Fibroblast of lung (primary cell): ENCODE data around the gene COQ8B. TPM values are rescaled to one million over a fixed set of nuclear protein-coding genes. Genes with fewer than 3 reads are reported as not detected.

ENCODE experiments used
- DNase-seq, 2 donors: peaks; one replicate each; pipeline versions ENCODE4 v3.0.0 to v3.0.0-alpha.2; 2010; ENCODE audit warnings: low read depth in 2 of 2
- H2AFZ ChIP-seq: 2 replicates; pipeline ENCODE4 v1.5.1; 2012; ENCODE audit warnings: low read length, control low read depth, inconsistent platforms
- H3K27ac ChIP-seq: 2 replicates; pipeline ENCODE4 v1.5.1; 2011; ENCODE audit warnings: low read length, control low read depth; ENCODE audit not compliant: insufficient read depth
- H3K27me3 ChIP-seq: 2 replicates; pipeline ENCODE4 v1.5.1; 2011; ENCODE audit warnings: mild to moderate bottlenecking, low read length; ENCODE audit not compliant: control insufficient read depth, insufficient read depth
- H3K36me3 ChIP-seq: 2 replicates; pipeline ENCODE4 v1.5.1; 2011; ENCODE audit warnings: low read length; ENCODE audit not compliant: control insufficient read depth, insufficient read depth
- H3K4me1 ChIP-seq: 2 replicates; pipeline ENCODE4 v1.5.1; 2011; ENCODE audit warnings: low read length; ENCODE audit not compliant: control insufficient read depth, insufficient read depth; ENCODE audit errors: extremely low read depth
- H3K4me2 ChIP-seq: 2 replicates; pipeline ENCODE4 v1.5.1; 2011; ENCODE audit warnings: low read length, control low read depth; ENCODE audit not compliant: insufficient read depth; ENCODE audit errors: extremely low read depth
- H3K4me3 ChIP-seq, 4 experiments: fragments of 200-600 bp in 1 of 4; sonication (generic) in 1 of 4; replicated peaks in 1 of 4; 2 replicates each; pipeline ENCODE4 v1.5.1; 2011 to 2016; ENCODE audit warnings: low read length in 4 of 4, low read depth in 3 of 4, mild to moderate bottlenecking in 3 of 4, control low read depth in 2 of 4, inconsistent platforms in 1 of 4, mixed read lengths in 1 of 4; ENCODE audit not compliant: insufficient read depth in 1 of 4; ENCODE audit errors: control extremely low read depth in 1 of 4
- H3K79me2 ChIP-seq: 2 replicates; pipeline ENCODE4 v1.5.1; 2012; ENCODE audit warnings: mild to moderate bottlenecking, low read length, inconsistent platforms; ENCODE audit not compliant: control insufficient read depth, insufficient read depth
- H3K9ac ChIP-seq: 2 replicates; pipeline ENCODE4 v1.5.1; 2011; ENCODE audit warnings: mild to moderate bottlenecking, low read length, control low read depth; ENCODE audit not compliant: insufficient read depth
- H3K9me3 ChIP-seq: 2 replicates; pipeline ENCODE4 v1.5.1; 2012; ENCODE audit warnings: low read depth, low read length; ENCODE audit not compliant: control insufficient read depth, insufficient read depth
- H4K20me1 ChIP-seq: 2 replicates; pipeline ENCODE4 v1.5.1; 2011; ENCODE audit warnings: low read length; ENCODE audit not compliant: control insufficient read depth, insufficient read depth; ENCODE audit errors: extremely low read depth
- CTCF ChIP-seq, 2 donors: IDR thresholded peaks in 1 of 2; conservative IDR thresholded peaks in 1 of 2; 1 replicate in 1 of 2; 2 replicates in 1 of 2; pipeline ENCODE4 v1.5.1; 2011 to 2012; ENCODE audit warnings: low read length in 2 of 2, control low read depth in 1 of 2, inconsistent platforms in 1 of 2, low read depth in 1 of 2, mild to moderate bottlenecking in 1 of 2
- EZH2 ChIP-seq: IDR thresholded peaks from 2 replicates; pipeline ENCODE4 v1.5.1; 2012; ENCODE audit warnings: low read length, control low read depth, mild to moderate bottlenecking; ENCODE audit errors: missing control alignments
- polyA plus RNA-seq, 2 donors: library from polyadenylated mRNA; depleted of rRNA in 1 of 2; stranded (reverse) in 1 of 2; unstranded in 1 of 2; fragments of >200 nt; gene quantifications; 2 replicates each; pipeline ENCODE4 v1.2.1, GENCODE V29; 2011 to 2012; ENCODE audit warnings: missing spikeins in 1 of 2
- total RNA-seq: library from RNA; depleted of rRNA; stranded (reverse); fragments of >200 nt; gene quantifications from 2 replicates; pipeline ENCODE4 v1.2.1, GENCODE V29; 2014

The COQ8B gene
- total and polyA plus RNA-seq, 2 donors (not counting 1 experiment from before 2014, with no cell fraction given), result 13.7 to 43.4 TPM

GRCh38 chr19:40718774-40719391 lies 2.2 kb upstream of the COQ8B start:
- DNase-seq, result peak; percentile 54 to 64
- no peaks in the 10 kb centered on the region for H3K9me3 ChIP-seq
- H3K9ac ChIP-seq, result peak overlapping the region; percentile 86
- H3K4me3 ChIP-seq, result peak overlapping the region; percentile 70 to 94 (median 78)
- no peaks in the 10 kb centered on the region for H3K36me3 ChIP-seq
- H3K79me2 ChIP-seq, result peaks cover 50% of the 10 kb centered on the region
- no peaks in the 10 kb centered on the region for H4K20me1 ChIP-seq
- peaks cover 8% of the 10 kb centered on the region for H3K4me1 ChIP-seq
- H3K27ac ChIP-seq, result peak overlapping the region; percentile 98
- no peaks in the 10 kb centered on the region for H3K27me3 ChIP-seq
- H2AFZ ChIP-seq, result no peak overlapping the region
- peak overlapping the region; percentile 92 for H3K4me2 ChIP-seq
- TF ChIP-seq CTCF (conservative IDR thresholded peaks at IDR 0.05 in 1 of 2, IDR thresholded peaks at IDR 0.05 in 1 of 2; ENCODE audit: low read depth in 1 of 2, low read length in 2 of 2) (no peak), EZH2 (no peak)

DNA sequence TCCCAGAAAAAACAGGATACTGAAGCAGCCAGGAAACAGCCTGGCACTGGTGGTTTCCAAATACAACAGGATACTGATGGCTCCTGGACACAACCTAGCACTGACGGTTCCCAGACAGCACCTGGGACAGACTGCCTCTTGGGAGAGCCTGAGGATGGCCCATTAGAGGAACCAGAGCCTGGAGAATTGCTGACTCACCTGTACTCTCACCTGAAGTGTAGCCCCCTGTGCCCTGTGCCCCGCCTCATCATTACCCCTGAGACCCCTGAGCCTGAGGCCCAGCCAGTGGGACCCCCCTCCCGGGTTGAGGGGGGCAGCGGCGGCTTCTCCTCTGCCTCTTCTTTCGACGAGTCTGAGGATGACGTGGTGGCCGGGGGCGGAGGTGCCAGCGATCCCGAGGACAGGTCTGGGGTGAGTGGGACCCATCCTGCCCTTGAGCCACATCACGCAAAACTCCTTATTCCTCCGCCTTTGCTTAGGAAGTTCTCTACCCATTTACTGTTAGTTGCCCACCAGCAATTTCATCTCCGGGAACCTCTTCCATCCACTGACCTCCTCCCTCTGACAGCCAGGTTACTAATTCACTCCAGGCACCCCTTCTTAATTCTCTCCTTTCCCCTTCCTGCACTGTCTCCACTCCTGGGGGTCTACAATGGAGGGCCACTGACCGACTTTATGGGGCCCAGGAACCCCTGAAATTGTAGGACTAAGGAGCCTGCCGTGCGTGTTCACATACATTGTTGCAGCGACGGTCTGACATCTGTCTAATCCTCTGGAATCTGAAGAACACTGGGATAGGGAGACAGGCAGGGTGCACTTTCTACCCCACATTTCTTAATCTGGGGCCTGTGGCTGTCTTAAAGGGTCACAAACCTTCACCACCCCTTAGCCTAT lies 1.4 kb upstream of the COQ8B start:
- peak overlapping the region; percentile 86 for H3K9ac ChIP-seq
- no peaks in the 10 kb centered on the region for H3K27me3 ChIP-seq
- DNase-seq, result peak; percentile 10 to 31
- peak overlapping the region; percentile 92 for H3K4me2 ChIP-seq
- no peak for TF ChIP-seq EZH2
- TF ChIP-seq CTCF (conservative IDR thresholded peaks at IDR 0.05 in 1 of 2, IDR thresholded peaks at IDR 0.05 in 1 of 2; ENCODE audit: low read depth in 1 of 2, low read length in 2 of 2), result no peak
- no peaks in the 10 kb centered on the region for H4K20me1 ChIP-seq
- H3K79me2 ChIP-seq, result peaks cover 46% of the 10 kb centered on the region
- peaks cover 8% of the 10 kb centered on the region for H3K4me1 ChIP-seq
- H3K4me3 ChIP-seq, result peak overlapping the region; percentile 70 to 94 (median 78)
- no peaks in the 10 kb centered on the region for H3K36me3 ChIP-seq
- peak overlapping the region; percentile 98 for H3K27ac ChIP-seq
- no peaks in the 10 kb centered on the region for H3K9me3 ChIP-seq
- H2AFZ ChIP-seq, result no peak overlapping the region

GRCh38 chr19:40717325-40717879 lies 716 bp upstream of the COQ8B start:
- H3K4me1 ChIP-seq, result peaks cover 8% of the 10 kb centered on the region
- H3K27ac ChIP-seq, result peak overlapping the region; percentile 98
- peak overlapping the region; percentile 92 for H3K4me2 ChIP-seq
- H4K20me1 ChIP-seq, result no peaks in the 10 kb centered on the region
- H3K27me3 ChIP-seq, result no peaks in the 10 kb centered on the region
- H3K4me3 ChIP-seq, result peak overlapping the region; percentile 70 to 94 (median 78)
- TF ChIP-seq EZH2, result no peak
- no peaks in the 10 kb centered on the region for H3K9me3 ChIP-seq
- no peaks in the 10 kb centered on the region for H3K36me3 ChIP-seq
- peak; percentile 12 to 21 for DNase-seq
- peak overlapping the region; percentile 29 for H2AFZ ChIP-seq
- H3K9ac ChIP-seq, result peak overlapping the region; percentile 86
- H3K79me2 ChIP-seq, result peaks cover 44% of the 10 kb centered on the region
